Measurements from ENCODE around the gene HPCAL1.
A peak's percentile ranks its signal among the peaks of the same experiment; 100 is the strongest.

Gene HPCAL1

DNA sequence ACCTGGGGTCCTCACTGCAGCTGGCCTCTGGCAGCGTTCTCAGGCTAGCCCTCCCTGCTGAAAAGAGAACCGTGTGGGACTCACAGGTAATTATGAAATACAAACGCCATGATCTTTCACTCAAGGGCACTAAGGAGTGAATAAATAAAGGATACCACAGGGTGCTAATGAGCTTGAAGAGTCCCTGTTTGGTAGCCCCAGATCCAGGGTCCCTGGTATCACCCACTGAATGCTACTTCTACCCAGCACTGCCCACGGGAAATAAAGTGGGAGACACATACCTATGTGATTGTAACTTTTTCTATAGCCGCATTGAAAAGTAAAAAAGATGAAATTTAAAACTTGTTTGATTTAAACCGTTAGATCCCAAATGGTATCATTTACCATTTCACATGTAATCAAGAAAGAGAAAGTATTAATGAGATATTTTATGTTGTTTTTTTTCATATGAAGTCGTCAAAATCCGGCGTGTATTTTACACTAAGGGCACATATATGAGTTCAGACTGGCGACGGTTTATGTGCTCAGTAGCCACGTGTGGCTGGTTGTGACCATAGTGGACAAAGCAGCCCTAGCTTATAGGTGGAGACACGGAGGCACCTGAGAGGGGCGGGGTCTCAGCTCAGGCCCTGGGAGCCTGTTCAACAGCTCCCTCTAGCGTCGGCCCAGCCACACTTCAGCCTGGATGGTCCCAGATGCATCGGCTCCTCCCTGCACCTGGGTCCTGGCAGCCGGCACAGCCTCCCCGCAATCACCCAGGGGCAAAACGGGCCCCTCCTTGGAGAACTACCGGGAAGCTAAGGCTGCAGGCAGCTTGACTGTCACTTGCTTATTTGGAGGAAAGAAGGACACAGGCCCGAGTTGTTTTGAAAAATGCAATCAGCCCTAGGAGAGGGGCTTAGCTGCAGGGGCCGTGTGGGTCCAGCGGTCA is 106.2 kb downstream of the HPCAL1 start:
- no peaks in the 10 kb centered on the region for H3F3A ChIP-seq (ENCODE audit: low read depth)
- peak overlapping the region; percentile 39 for H3K9ac ChIP-seq (ENCODE audit: low read depth, low read length, poor library complexity, severe bottlenecking)
- no peaks in the 10 kb centered on the region for H4K20me1 ChIP-seq (ENCODE audit: insufficient read depth, low read length, poor library complexity, severe bottlenecking)
- H3K4me2 ChIP-seq (ENCODE audit: low read depth, low read length, poor library complexity, severe bottlenecking): peak overlapping the region; percentile 54
- no peaks in the 10 kb centered on the region for H3K27me3 ChIP-seq (ENCODE audit: insufficient read depth, low read length, poor library complexity, severe bottlenecking)
- TF ChIP-seq, protein P1, sequence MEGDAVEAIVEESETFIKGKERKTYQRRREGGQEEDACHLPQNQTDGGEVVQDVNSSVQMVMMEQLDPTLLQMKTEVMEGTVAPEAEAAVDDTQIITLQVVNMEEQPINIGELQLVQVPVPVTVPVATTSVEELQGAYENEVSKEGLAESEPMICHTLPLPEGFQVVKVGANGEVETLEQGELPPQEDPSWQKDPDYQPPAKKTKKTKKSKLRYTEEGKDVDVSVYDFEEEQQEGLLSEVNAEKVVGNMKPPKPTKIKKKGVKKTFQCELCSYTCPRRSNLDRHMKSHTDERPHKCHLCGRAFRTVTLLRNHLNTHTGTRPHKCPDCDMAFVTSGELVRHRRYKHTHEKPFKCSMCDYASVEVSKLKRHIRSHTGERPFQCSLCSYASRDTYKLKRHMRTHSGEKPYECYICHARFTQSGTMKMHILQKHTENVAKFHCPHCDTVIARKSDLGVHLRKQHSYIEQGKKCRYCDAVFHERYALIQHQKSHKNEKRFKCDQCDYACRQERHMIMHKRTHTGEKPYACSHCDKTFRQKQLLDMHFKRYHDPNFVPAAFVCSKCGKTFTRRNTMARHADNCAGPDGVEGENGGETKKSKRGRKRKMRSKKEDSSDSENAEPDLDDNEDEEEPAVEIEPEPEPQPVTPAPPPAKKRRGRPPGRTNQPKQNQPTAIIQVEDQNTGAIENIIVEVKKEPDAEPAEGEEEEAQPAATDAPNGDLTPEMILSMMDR (conservative IDR thresholded peaks at IDR 0.05; ENCODE audit: low read length): peak; percentile 98
- no peak for TF ChIP-seq EZH2phosphoT487 (IDR thresholded peaks at IDR 0.05; ENCODE audit: borderline replicate concordance)
- peaks cover 22% of the 10 kb centered on the region for H3K4me1 ChIP-seq (ENCODE audit: insufficient read depth, low read length, poor library complexity, severe bottlenecking)
- no peak overlapping the region for H2AFZ ChIP-seq (ENCODE audit: low read length)
- H3K4me3 ChIP-seq (ENCODE audit: low read length, poor library complexity, severe bottlenecking): no peak overlapping the region
- peaks cover 12% of the 10 kb centered on the region; the same call in 1 of the 2 replicates for H3K79me2 ChIP-seq (ENCODE audit: insufficient read depth, low read length)
- no peaks in the 10 kb centered on the region for H3K9me3 ChIP-seq (ENCODE audit: insufficient read depth, low read depth, low read length)
- peaks cover 19% of the 10 kb centered on the region; the same call in 1 of the 2 replicates for H3K36me3 ChIP-seq (ENCODE audit: insufficient read depth, low read length)
- no peaks in the 10 kb centered on the region for H3K9me2 ChIP-seq (replicated peaks; ENCODE audit: low read depth, low read length)

- H3K9ac ChIP-seq (ENCODE audit: low read depth, low read length, poor library complexity, severe bottlenecking): no peak overlapping the region
- no peak overlapping the region for H3K4me3 ChIP-seq (ENCODE audit: low read length, poor library complexity, severe bottlenecking)
- H3F3A ChIP-seq (ENCODE audit: low read depth): no peaks in the 10 kb centered on the region
- H3K27me3 ChIP-seq (ENCODE audit: insufficient read depth, low read length, poor library complexity, severe bottlenecking): no peaks in the 10 kb centered on the region
- no peaks in the 10 kb centered on the region for H3K9me3 ChIP-seq (ENCODE audit: insufficient read depth, low read depth, low read length)
- no peak for TF ChIP-seq EZH2phosphoT487 (IDR thresholded peaks at IDR 0.05; ENCODE audit: borderline replicate concordance)
- TF ChIP-seq, protein P1 (conservative IDR thresholded peaks at IDR 0.05; ENCODE audit: low read length): no peak
- no peaks in the 10 kb centered on the region for H3K9me2 ChIP-seq (replicated peaks; ENCODE audit: low read depth, low read length)
- H3K4me2 ChIP-seq (ENCODE audit: low read depth, low read length, poor library complexity, severe bottlenecking): no peak overlapping the region
- no peaks in the 10 kb centered on the region for H4K20me1 ChIP-seq (ENCODE audit: insufficient read depth, low read length, poor library complexity, severe bottlenecking)
- H3K4me1 ChIP-seq (ENCODE audit: insufficient read depth, low read length, poor library complexity, severe bottlenecking): peaks cover 22% of the 10 kb centered on the region
- H3K36me3 ChIP-seq (ENCODE audit: insufficient read depth, low read length): peaks cover 11% of the 10 kb centered on the region; the same call in 1 of the 2 replicates
- H2AFZ ChIP-seq (ENCODE audit: low read length): no peak overlapping the region
- H3K79me2 ChIP-seq (ENCODE audit: insufficient read depth, low read length): peaks cover 12% of the 10 kb centered on the region; the same call in 1 of the 2 replicates
These were observed 107.5 kb downstream of the HPCAL1 start for GRCh38 chr2:10410001-10410822.

DNA sequence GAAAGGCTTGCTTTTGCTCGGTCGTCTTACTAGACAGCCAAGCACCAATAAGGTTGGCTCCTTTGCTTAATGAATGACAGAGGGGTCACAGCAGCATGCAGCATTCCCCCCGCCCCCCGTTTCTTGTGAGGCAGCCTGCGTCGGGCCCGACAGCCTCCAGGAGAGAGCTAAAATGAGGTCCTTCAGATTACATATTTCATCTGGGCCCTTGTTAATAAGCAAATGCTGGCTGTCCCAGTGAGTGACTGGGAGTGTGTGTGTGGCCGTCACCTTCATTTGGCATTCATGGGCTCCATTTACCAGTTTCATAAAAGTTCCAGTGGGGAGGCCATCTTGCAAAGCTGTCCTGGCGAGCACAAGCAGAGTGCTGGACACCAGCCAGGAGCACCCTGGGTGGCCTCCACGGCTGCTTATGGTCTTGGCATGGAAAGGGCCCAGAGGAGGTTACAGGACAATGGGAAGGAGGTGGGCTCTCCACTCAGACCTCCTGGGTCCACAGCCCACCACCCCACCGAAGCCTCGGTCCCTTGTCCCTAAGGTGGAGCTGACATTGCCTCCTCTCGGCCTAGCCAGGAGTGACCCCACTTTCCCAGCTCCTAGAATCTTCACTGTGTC is 108.2 kb downstream of the HPCAL1 start:
- no peaks in the 10 kb centered on the region for H3K9me3 ChIP-seq (ENCODE audit: insufficient read depth, low read depth, low read length)
- no peak overlapping the region for H2AFZ ChIP-seq (ENCODE audit: low read length)
- no peak overlapping the region for H3K4me3 ChIP-seq (ENCODE audit: low read length, poor library complexity, severe bottlenecking)
- no peaks in the 10 kb centered on the region for H4K20me1 ChIP-seq (ENCODE audit: insufficient read depth, low read length, poor library complexity, severe bottlenecking)
- TF ChIP-seq EZH2phosphoT487 (IDR thresholded peaks at IDR 0.05; ENCODE audit: borderline replicate concordance): no peak
- TF ChIP-seq, protein P1 (conservative IDR thresholded peaks at IDR 0.05; ENCODE audit: low read length): no peak
- no peaks in the 10 kb centered on the region for H3K27me3 ChIP-seq (ENCODE audit: insufficient read depth, low read length, poor library complexity, severe bottlenecking)
- peaks cover 12% of the 10 kb centered on the region; the same call in 1 of the 2 replicates for H3K79me2 ChIP-seq (ENCODE audit: insufficient read depth, low read length)
- peaks cover 11% of the 10 kb centered on the region; the same call in 1 of the 2 replicates for H3K36me3 ChIP-seq (ENCODE audit: insufficient read depth, low read length)
- no peak overlapping the region for H3K9ac ChIP-seq (ENCODE audit: low read depth, low read length, poor library complexity, severe bottlenecking)
- peaks cover 22% of the 10 kb centered on the region for H3K4me1 ChIP-seq (ENCODE audit: insufficient read depth, low read length, poor library complexity, severe bottlenecking)
- H3F3A ChIP-seq (ENCODE audit: low read depth): no peaks in the 10 kb centered on the region
- H3K9me2 ChIP-seq (replicated peaks; ENCODE audit: low read depth, low read length): no peaks in the 10 kb centered on the region
- H3K4me2 ChIP-seq (ENCODE audit: low read depth, low read length, poor library complexity, severe bottlenecking): no peak overlapping the region

All from Loucy (cell line).